Measurements from ENCODE around the gene ABCA13.
A peak's percentile ranks its signal among the peaks of the same experiment; 100 is the strongest.

The ABCA13 gene

GRCh38 chr7:48390388-48391327 lies 219.4 kb downstream of the ABCA13 start:
- no peak overlapping the region for H3K4me3 ChIP-seq (replicated peaks; ENCODE audit: insufficient read depth, low read length)
- H3K27ac ChIP-seq (replicated peaks): peak overlapping the region; percentile 95
- peak; percentile 74 to 89 for DNase-seq (ENCODE audit: low read depth in 1 of 2, low spot score in 1 of 2)
- H3K27me3 ChIP-seq (ENCODE audit: insufficient read depth, poor library complexity, severe bottlenecking): no peaks in the 10 kb centered on the region
- no peak for TF ChIP-seq REST (IDR thresholded peaks at IDR 0.05; ENCODE audit: insufficient replicate concordance, low read depth)
- no peak for TF ChIP-seq GABPA (IDR thresholded peaks at IDR 0.05; ENCODE audit: low read depth)
- peak; percentile 15; the same call in 1 of the 2 replicates for TF ChIP-seq SPI1 (IDR thresholded peaks at IDR 0.05; ENCODE audit: borderline replicate concordance, low read depth)
- peak; percentile 34; the same call in 1 of the 2 replicates for TF ChIP-seq POLR2AphosphoS5 (IDR thresholded peaks at IDR 0.05; ENCODE audit: low read depth)

GRCh38 chr7:48398191-48398590 lies 226.9 kb downstream of the ABCA13 start:
- no peaks in the 10 kb centered on the region for H3K27me3 ChIP-seq (ENCODE audit: insufficient read depth, poor library complexity, severe bottlenecking)
- DNase-seq (ENCODE audit: low read depth in 1 of 2, low spot score in 1 of 2): no peak
- H3K4me3 ChIP-seq (replicated peaks; ENCODE audit: insufficient read depth, low read length): no peak overlapping the region
- no peak for TF ChIP-seq GABPA (IDR thresholded peaks at IDR 0.05; ENCODE audit: low read depth)
- TF ChIP-seq REST (IDR thresholded peaks at IDR 0.05; ENCODE audit: insufficient replicate concordance, low read depth): no peak
- no peak for TF ChIP-seq SPI1 (IDR thresholded peaks at IDR 0.05; ENCODE audit: borderline replicate concordance, low read depth)
- TF ChIP-seq POLR2AphosphoS5 (IDR thresholded peaks at IDR 0.05; ENCODE audit: low read depth): no peak
- TF ChIP-seq CTCF (IDR thresholded peaks at IDR 0.05; ENCODE audit: insufficient read depth, low read length): no peak
- no peak overlapping the region for H3K27ac ChIP-seq (replicated peaks)

GRCh38 chr7:48402721-48403120 lies 231.5 kb downstream of the ABCA13 start:
- H3K27me3 ChIP-seq (ENCODE audit: insufficient read depth, poor library complexity, severe bottlenecking): no peaks in the 10 kb centered on the region
- TF ChIP-seq REST (IDR thresholded peaks at IDR 0.05; ENCODE audit: insufficient replicate concordance, low read depth) (no peak), GABPA (IDR thresholded peaks at IDR 0.05; ENCODE audit: low read depth) (no peak), POLR2AphosphoS5 (IDR thresholded peaks at IDR 0.05; ENCODE audit: low read depth) (no peak), SPI1 (IDR thresholded peaks at IDR 0.05; ENCODE audit: borderline replicate concordance, low read depth) (no peak), CTCF (IDR thresholded peaks at IDR 0.05; ENCODE audit: insufficient read depth, low read length) (no peak)
- DNase-seq (ENCODE audit: low read depth in 1 of 2, low spot score in 1 of 2): no peak

More at GRCh38 chr7:48402721-48403120, 231.5 kb downstream of the ABCA13 start:
- Histone ChIP-seq H3K27ac (replicated peaks) (no peak overlapping the region), H3K4me3 (replicated peaks; ENCODE audit: insufficient read depth, low read length) (no peak overlapping the region)
